Upper lobe of left lung (tissue), 4 donors: ENCODE measurements around the gene ENOX1.

Experiments
- CTCF ChIP-seq, 6 experiments: fragments of 450-650 bp in 4 of 6; fragments of 200-600 bp in 2 of 6; sonication (generic) in 2 of 6; IDR thresholded peaks; one replicate each; pipeline ENCODE4 v1.5.1; 2016 to 2019; ENCODE audit warnings: antibody characterized with exemption in 6 of 6
- EP300 ChIP-seq, 4 donors: sonication (generic); formaldehyde crosslinking; IDR thresholded peaks; one replicate each; pipeline ENCODE4 v1.5.1; 2017; ENCODE audit warnings: antibody characterized with exemption in 4 of 4, control low read depth in 2 of 4
- POLR2A ChIP-seq, 4 donors: fragments of 450-650 bp; IDR thresholded peaks; one replicate each; pipeline ENCODE4 v1.5.1; 2016 to 2017; ENCODE audit warnings: antibody characterized with exemption in 4 of 4, mild to moderate bottlenecking in 2 of 4

GRCh38 chr13:43584751-43585150 is 202.0 kb downstream of the ENOX1 start:
- TF ChIP-seq CTCF (IDR thresholded peaks at IDR 0.05): no peak
- TF ChIP-seq POLR2A (IDR thresholded peaks at IDR 0.05): no peak
- no peak for TF ChIP-seq EP300 (IDR thresholded peaks at IDR 0.05)
